IPS DF 4.7 (cell line): ENCODE data around the gene TCERG1L.
"Not testable (repeated sequence)": the region's sequence is repeated elsewhere in the genome, so short reads cannot be mapped to it uniquely, and the experiment has no call there.

Experiments used
- DNase-seq: peaks from one replicate; pipeline ENCODE4 v3.0.0-alpha.2; 2013; ENCODE audit warnings: low spot score; ENCODE audit errors: extremely low read depth

The TCERG1L gene

DNA sequence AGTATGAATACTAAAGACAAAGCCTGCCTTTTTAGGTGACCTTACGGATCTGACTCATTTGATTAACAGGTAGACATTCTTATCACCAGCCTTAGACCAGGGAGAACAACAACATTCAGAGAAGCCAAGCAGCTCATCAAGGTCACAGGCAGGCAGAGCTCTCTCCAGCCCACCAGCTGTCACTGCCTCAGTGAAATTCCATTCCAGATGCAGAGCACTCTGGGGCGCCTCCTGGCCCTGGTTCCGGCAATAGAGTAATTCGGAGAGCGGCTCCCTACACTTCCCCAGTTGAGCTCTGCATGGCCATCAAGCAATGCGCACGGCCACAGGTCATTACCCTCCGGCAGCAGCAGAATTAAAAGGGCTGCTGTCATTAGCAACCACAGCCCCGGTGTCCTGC lies 164.7 kb downstream of the TCERG1L start:
- DNase-seq, result no peak

- no peak for DNase-seq
Measured at GRCh38 chr10:131145756-131146155, 165.8 kb downstream of the TCERG1L start.

- no peak for DNase-seq
Measured at GRCh38 chr10:131144711-131145375, 166.7 kb downstream of the TCERG1L start.

DNA sequence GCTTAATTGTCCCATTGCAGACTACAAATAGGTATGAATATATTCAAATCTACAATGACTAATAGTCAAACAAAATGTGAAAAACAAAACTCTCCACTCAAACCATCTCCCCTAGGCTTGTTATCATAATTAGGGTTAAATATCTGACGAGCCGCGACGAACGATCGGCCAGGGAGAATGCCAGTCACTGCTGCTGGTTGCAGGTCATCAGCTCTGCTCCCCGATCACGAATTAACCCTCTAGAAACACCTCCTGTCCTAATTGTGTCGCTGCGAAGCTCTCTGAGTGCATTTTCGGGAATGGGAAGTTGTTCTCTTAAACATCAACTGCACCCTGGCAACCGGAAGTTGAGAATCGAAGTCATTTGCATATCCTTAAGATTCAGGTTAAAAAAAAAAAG lies 167.3 kb downstream of the TCERG1L start:
- no peak for DNase-seq

DNA sequence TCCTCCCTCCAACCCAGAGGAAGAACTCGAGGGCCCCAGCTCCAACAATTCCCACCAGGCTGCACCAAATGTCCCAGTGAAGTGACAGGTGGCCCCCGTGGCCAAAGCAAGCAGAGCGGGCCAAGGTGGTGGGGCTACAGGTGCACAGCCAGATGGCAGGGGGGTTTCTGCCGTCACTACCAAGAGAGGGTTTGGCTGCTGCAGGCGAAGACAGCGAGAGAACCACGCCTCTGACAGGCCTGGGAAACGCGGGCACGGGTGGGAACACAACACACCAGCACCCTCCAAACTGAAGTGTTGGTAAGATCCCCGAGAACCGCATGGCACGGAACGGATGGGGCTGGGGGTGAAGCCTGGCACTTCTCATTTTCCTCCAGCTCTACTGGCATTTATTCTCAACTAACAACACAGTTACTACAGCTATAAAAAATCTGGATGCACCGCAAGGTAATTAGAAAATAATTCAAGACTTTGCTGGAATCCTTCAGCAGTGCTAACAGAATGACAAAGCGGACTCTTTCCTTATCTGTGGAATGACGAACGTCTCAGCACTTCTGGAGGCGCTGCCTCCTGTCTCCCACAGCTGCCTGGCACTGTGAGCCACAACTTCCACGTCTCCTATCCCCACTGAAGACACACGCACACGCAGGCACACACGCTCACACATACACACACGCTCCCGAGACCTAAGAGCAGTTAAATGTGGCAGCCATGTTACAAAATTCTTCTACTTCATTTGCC lies 167.9 kb downstream of the TCERG1L start:
- no peak for DNase-seq

GRCh38 chr10:131142517-131143380 lies 168.8 kb downstream of the TCERG1L start:
- DNase-seq, result no peak

DNA sequence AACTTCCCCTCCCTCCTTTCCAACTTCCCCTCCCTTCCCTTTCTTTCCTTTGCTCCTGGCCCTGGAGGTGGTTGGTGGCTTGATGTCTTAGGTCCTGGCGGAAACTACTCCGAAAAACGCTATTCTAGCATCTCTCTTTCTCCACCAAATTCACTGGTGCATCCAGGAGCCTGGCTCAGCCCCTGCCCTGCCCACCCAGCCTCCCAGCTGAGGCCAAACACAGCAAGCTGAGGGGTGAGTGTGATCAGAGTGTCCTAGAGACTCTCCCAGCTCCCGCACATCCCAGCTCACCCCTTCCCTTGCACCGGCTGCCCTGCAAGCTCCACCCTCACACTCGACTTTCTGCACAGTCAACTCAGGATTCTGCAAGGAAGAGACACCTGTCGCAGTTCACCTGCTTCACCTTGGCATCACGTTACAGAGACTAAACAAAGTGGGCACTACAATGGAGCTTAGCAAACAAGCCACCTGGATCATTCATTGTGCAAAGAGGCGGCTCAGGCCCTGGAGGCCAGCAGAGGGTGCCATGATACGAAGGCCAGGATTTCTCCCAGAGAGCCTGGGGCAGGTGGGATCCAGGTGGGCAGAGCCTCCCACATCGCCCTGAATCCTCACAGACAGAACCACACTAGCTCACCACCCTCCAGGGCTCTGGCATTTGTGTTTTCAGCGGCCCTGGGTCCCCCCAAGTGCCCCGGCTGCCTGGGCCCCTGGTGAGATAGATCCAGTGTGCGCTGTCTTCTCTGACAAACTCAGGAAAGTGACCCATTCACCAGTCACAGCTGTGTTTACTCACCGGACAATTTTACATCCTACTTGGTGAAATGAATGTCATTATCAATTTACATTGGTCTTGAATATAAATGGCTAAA lies 169.6 kb downstream of the TCERG1L start:
- DNase-seq, result no peak

DNA sequence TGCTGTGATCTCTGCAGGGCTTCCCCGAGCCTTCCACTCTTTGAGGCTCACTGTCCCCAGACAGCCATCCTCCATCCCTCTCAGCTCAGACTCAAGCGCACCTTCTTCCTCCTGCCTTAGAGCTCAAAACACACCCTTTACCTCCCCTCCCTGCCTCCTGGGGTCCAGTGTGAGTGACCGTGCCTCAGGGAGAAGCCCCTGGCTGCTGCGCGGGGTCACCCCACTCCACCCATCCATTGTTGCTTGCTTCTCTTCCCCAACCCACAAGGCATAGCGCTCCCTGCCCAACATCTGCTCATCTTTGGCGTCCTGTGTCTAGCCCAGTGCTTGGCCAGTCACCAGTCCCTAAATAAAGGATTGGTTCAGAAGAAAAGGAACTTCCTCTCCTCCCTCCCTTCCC lies 170.3 kb downstream of the TCERG1L start:
- DNase-seq, result no peak

DNA sequence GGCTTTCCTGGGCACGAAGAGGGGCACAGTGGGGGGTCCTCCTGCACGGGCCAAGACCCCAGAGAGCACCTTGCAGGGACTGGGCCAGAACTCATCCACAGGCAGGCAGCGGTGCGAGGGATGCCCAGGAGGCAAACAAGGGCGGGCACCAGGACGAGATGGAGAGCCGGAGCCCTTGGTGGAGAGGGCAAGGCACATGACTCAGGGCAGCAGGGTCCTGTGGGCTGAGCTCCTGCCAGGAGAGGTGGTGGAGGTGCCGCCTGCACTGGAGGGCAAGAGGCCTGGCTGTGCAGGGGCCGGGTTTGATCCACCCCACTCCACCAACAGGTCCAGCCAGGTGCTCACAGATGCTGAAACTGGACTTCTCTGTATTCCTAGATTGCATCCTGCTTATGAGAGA lies 170.9 kb downstream of the TCERG1L start:
- no peak for DNase-seq

- no peak for DNase-seq
Measured at GRCh38 chr10:131137223-131137622, 174.3 kb downstream of the TCERG1L start.

DNA sequence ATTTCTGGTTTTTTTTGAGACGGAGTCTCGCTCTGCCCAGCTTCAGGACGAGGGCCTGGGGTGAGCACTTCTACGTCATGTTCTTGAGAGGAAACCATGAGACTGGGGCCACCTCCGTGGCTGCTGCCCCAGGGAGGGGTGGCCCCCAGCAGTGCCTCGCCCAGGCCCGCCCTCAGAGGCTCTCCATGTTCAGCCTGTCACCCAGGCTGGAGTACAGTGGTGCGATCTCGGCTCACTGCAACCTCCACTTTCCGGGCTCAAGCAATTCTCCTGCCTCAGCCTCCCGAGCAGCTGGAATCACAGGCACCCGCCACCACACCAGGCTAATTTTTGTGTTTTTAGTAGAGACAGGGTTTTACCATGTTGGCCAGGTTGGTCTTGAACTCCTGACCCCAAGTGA lies 175.2 kb downstream of the TCERG1L start:
- DNase-seq, result not testable (repeated sequence)

GRCh38 chr10:131135716-131136115 lies 175.8 kb downstream of the TCERG1L start:
- no peak for DNase-seq

- DNase-seq, result no peak
Measured at GRCh38 chr10:131134651-131135050, 176.9 kb downstream of the TCERG1L start.

DNA sequence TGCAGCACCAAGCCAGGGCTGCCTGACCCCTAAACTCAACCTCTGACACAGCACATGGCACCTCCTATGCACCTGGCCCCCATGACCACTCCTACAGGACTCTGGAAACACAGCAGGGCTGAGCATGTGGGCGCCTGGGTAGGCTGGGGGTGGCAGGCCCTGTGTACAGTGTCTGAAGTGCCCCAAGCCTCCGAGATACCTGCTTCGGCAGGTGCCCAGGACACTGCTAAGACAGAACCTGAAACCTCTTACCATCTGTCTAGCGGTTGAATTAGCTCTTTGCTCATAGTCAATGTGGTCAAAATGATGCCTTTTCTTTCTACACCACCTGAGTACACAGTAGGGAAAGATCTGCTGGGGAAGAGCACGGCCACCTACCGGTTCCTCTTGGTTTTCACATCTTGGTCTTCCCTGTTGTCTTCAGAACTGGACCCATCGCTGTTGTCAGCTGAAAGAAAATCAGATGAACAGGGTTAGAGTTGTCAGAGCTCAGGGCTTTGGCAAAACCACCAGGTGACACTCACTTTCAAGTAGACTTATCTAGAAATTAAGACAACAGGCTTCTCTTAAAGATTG lies 177.4 kb downstream of the TCERG1L start:
- DNase-seq, result no peak

DNA sequence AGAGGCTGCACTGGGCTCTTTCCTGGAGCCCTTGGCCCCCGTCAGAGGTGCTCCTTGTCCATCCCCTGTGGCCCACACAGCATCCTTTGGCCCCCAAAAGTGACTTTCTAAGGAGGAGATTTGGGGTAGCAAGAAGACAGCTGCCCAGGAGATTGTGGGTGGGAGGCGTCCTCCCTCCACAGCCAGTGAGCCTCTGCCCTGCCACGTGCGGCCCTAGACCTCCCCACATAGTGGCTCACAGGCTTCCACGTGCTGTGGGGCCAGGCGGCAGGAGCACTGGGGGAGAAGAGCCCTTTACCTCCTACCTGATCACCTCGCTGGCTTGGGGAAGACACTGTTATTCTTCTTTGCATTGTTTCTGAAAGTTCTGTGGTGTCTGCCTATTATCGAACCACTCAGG lies 178.8 kb downstream of the TCERG1L start:
- DNase-seq, result no peak

DNA sequence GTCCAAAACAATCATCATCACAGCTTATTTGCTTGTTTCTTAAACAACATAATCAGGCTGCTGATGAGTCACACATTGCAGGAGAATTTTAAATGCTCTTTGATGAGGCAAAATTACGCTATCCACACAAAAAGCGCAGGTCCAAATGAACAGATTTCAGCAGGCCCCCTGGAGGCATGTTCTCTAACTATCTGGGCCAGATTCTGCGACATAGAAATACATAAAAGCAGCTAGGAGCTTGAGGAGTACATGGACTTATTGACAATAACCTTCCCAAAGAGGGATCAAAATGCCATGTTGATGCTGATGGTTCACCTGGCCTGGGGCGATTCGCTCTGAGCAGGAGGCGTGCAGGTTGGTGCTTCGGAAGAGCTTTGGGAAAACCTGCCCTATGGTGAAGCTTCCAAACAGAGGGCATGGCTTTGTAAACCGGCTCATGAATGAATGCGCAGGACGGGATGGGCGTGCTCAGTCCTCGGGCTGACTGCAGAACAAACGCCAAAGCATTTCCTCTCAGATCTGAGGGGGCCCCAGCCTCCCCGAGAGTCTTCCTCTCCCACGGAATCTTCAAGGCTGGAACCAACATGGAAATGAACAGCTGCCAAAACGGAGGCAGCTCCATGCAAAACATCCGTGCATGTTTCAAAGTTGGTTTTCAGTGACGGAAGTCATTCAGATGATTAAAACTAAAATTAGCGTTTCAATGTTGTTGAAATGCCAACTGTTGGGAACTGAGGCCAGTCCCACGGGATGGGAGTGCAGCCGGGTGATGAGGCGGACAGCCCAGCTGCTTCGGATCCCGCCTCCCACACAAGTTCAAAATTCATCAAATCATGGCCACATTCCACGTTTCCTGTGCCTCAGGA lies 179.6 kb downstream of the TCERG1L start:
- no peak for DNase-seq

DNA sequence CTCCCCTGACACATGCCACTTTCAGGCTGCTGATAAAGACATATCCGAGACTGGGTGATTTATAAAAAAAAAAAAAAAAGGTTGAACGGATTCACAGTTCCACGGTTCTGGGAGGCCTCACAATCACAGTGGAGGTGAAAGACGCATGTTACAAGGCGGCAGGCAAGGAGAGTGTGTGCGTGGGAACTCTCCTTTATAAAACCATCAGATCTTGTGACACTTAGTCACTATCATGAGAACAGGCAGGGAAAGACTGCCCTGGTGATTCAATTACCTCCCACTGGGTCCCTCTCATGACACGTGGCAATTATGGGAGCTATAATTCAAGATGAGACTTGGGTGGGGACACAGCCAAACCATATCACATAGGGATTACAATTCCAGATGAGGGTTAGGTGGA lies 181.5 kb downstream of the TCERG1L start:
- no peak for DNase-seq

DNA sequence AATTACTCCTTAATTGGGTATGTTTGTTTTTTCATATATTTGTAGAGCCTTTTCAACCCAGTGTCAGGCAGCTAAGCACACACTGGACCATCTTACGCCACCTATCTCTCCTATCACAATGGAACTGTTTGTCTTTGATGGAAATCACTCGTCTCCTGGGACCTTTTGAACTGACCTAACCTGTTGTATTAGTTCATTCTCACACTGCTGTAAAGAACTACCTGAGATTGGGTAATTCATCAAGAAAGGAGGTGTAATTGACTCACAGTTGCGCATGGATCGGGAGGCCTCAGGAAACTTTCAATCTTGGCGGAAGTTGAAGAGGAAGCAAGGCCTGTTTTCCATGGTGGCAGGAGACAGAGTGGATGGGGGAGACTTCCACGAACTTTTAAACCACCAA lies 182.0 kb downstream of the TCERG1L start:
- DNase-seq, result no peak

- no peak for DNase-seq
Measured at GRCh38 chr10:131128731-131129130, 182.8 kb downstream of the TCERG1L start.

- no peak for DNase-seq
Measured at GRCh38 chr10:131127610-131128009, 183.9 kb downstream of the TCERG1L start.
